ENCODE data around the gene MRPL46. TPM values are rescaled to one million over a fixed set of nuclear protein-coding genes. Genes with fewer than 3 reads are reported as not detected.

Gene MRPL46
- total and polyA plus RNA-seq, 2 of the 13 experiments (the other 11 are each of a cell fraction or from before 2014, with no cell fraction given): 62.9 to 79.2 TPM

- ChIA-PET CTCF (ENCODE audit: low intra/inter-chr PET ratio, low total read pairs) (no interaction called here), POLR2A (interaction anchor here (0.6 kb wide), 1 partner anchor 46 kb away, joined by 3 read pairs; no protein-coding TSS in a partner anchor)
- intact Hi-C loops (cut with micrococcal nuclease; ENCODE audit: unreplicated experiment) (loop anchor here (10.0 kb wide), 1 partner anchor 53 kb away; no protein-coding TSS in a partner anchor), in situ Hi-C loops (cut with HindIII; ENCODE audit: extremely low pct_ligation_motif_present, low pct_unique_long_range_greater_than_20kb) (loop anchor here (10.0 kb wide), 1 partner anchor 203 kb away; no protein-coding TSS in a partner anchor)
- 0% methylated on average over 1 of the region's 1 CpG for WGBS (ENCODE audit: low lambda C conversion rate)
- Histone ChIP-seq H3K27ac (ENCODE audit: extremely low read length, insufficient read depth, low read length) (no peak overlapping the region), H2AFZ (ENCODE audit: low read length) (no peak overlapping the region), H3K4me2 (ENCODE audit: low read depth, low read length) (no peak overlapping the region), H4K20me1 (ENCODE audit: insufficient read depth, low read length) (no peaks in the 10 kb centered on the region), H3K4me3 (replicated peaks in 1 of 3; ENCODE audit: insufficient read depth in 1 of 3, low read depth in 2 of 3, low read length in 3 of 3) (no peak overlapping the region), H3K79me2 (ENCODE audit: insufficient read depth, low read length) (no peaks in the 10 kb centered on the region), H3K4me1 (ENCODE audit: insufficient read depth, low read length) (no peaks in the 10 kb centered on the region), H3K9ac (ENCODE audit: insufficient read depth, low read depth, low read length) (no peak overlapping the region), H3K36me3 (replicated peaks in 1 of 2; ENCODE audit: control insufficient read depth in 1 of 2, insufficient read depth in 2 of 2, low read length in 2 of 2) (no peaks in the 10 kb centered on the region), H3K27me3 (ENCODE audit: control insufficient read depth in 1 of 2, insufficient read depth in 2 of 2, low read length in 2 of 2) (no peaks in the 10 kb centered on the region; a peak in 1 of 5 replicates), H3K9me3 (ENCODE audit: low read length) (no peaks in the 10 kb centered on the region; the same call in 1 of the 2 replicates)
- DNase-seq (ENCODE audit: low spot score) (no peak), ATAC-seq (no peak), FAIRE-seq (no peak)
- no TSS peak for BruUV-seq (replicated peaks)
- TF ChIP-seq SRF (IDR thresholded peaks at IDR 0.05; ENCODE audit: low read depth, low read length) (no peak), ZNF687 (CRISPR knock-in tag; IDR thresholded peaks at IDR 0.05) (no peak), FOXA1 (IDR thresholded peaks at IDR 0.05) (no peak), FOXA1 (CRISPR knock-in tag; IDR thresholded peaks at IDR 0.05) (no peak), ZNF761 (CRISPR knock-in tag; conservative IDR thresholded peaks at IDR 0.05) (no peak), MED13 (CRISPR knock-in tag; IDR thresholded peaks at IDR 0.05) (no peak), YEATS2 (CRISPR knock-in tag; IDR thresholded peaks at IDR 0.05; ENCODE audit: borderline replicate concordance) (no peak), ZFY (CRISPR knock-in tag; IDR thresholded peaks at IDR 0.05) (no peak), SYNCRIP (IDR thresholded peaks at IDR 0.05; ENCODE audit: insufficient read depth, low read depth, low read length) (no peak), TBL1XR1 (IDR thresholded peaks at IDR 0.05; ENCODE audit: borderline replicate concordance, low read length, partially characterized antibody) (no peak)
- TF ChIP-seq, protein P1, sequence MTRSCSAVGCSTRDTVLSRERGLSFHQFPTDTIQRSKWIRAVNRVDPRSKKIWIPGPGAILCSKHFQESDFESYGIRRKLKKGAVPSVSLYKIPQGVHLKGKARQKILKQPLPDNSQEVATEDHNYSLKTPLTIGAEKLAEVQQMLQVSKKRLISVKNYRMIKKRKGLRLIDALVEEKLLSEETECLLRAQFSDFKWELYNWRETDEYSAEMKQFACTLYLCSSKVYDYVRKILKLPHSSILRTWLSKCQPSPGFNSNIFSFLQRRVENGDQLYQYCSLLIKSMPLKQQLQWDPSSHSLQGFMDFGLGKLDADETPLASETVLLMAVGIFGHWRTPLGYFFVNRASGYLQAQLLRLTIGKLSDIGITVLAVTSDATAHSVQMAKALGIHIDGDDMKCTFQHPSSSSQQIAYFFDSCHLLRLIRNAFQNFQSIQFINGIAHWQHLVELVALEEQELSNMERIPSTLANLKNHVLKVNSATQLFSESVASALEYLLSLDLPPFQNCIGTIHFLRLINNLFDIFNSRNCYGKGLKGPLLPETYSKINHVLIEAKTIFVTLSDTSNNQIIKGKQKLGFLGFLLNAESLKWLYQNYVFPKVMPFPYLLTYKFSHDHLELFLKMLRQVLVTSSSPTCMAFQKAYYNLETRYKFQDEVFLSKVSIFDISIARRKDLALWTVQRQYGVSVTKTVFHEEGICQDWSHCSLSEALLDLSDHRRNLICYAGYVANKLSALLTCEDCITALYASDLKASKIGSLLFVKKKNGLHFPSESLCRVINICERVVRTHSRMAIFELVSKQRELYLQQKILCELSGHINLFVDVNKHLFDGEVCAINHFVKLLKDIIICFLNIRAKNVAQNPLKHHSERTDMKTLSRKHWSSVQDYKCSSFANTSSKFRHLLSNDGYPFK (CRISPR knock-in tag; IDR thresholded peaks at IDR 0.05; ENCODE audit: borderline replicate concordance): no peak
- TF ChIP-seq, protein P2, sequence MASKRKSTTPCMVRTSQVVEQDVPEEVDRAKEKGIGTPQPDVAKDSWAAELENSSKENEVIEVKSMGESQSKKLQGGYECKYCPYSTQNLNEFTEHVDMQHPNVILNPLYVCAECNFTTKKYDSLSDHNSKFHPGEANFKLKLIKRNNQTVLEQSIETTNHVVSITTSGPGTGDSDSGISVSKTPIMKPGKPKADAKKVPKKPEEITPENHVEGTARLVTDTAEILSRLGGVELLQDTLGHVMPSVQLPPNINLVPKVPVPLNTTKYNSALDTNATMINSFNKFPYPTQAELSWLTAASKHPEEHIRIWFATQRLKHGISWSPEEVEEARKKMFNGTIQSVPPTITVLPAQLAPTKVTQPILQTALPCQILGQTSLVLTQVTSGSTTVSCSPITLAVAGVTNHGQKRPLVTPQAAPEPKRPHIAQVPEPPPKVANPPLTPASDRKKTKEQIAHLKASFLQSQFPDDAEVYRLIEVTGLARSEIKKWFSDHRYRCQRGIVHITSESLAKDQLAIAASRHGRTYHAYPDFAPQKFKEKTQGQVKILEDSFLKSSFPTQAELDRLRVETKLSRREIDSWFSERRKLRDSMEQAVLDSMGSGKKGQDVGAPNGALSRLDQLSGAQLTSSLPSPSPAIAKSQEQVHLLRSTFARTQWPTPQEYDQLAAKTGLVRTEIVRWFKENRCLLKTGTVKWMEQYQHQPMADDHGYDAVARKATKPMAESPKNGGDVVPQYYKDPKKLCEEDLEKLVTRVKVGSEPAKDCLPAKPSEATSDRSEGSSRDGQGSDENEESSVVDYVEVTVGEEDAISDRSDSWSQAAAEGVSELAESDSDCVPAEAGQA (IDR thresholded peaks at IDR 0.05; ENCODE audit: low read depth): no peak
- TF ChIP-seq, protein P2 (CRISPR knock-in tag; IDR thresholded peaks at IDR 0.05; ENCODE audit: borderline replicate concordance): no peak
Measured at GRCh38 chr15:88447741-88448140, 19.4 kb downstream of the MRPL46 start.
